K562 (cell line): ENCODE data around the gene FKBP2. TPM values are rescaled to one million over a fixed set of nuclear protein-coding genes. Genes with fewer than 3 reads are reported as not detected.

Experiments used
- AFF4 ChIP-seq: sonication (generic); formaldehyde crosslinking; IDR thresholded peaks from 2 replicates; pipeline ENCODE4 v1.8.0; 2023; ENCODE audit warnings: mild to moderate bottlenecking, missing genetic modification reagents
- CBX1 ChIP-seq: sonication (generic); IDR thresholded peaks from 2 replicates; pipeline ENCODE4 v1.6.1; 2016; ENCODE audit warnings: antibody characterized with exemption, low read depth, mild to moderate bottlenecking
- CTBP1 ChIP-seq: fragments of 450-650 bp; IDR thresholded peaks from 2 replicates; pipeline ENCODE4 v1.6.1; 2016; ENCODE audit warnings: borderline replicate concordance
- CXXC5 ChIP-seq: fragments of 250-450 bp; sonication (Bioruptor Pico); IDR thresholded peaks from 2 replicates; pipeline ENCODE4 v1.8.0; 2022; ENCODE audit warnings: inconsistent platforms, mild to moderate bottlenecking, moderate library complexity
- DIDO1 ChIP-seq: fragments of 450-650 bp; IDR thresholded peaks from 2 replicates; pipeline ENCODE4 v1.6.1; 2016; ENCODE audit warnings: low read depth, missing biosample characterization, missing genetic modification characterization
- DNMT1 ChIP-seq: fragments of 450-650 bp; IDR thresholded peaks from 2 replicates; pipeline ENCODE4 v1.6.1; 2016; ENCODE audit warnings: antibody characterized with exemption, mild to moderate bottlenecking
- GTF2F1 ChIP-seq: IDR thresholded peaks from 2 replicates; pipeline ENCODE4 v1.6.1; 2011; ENCODE audit warnings: low read depth, low read length, improper control_type of control experiment
- IRF1 ChIP-seq: sonication (generic); formaldehyde crosslinking; IDR thresholded peaks from 2 replicates; pipeline ENCODE4 v1.8.0; 2022; ENCODE audit warnings: missing genetic modification reagents, mild to moderate bottlenecking, borderline replicate concordance
- MECOM ChIP-seq: fragments of 250-450 bp; sonication (Bioruptor Pico); IDR thresholded peaks from 2 replicates; pipeline ENCODE4 v1.8.0; 2022; ENCODE audit warnings: inconsistent platforms
- NR1H2 ChIP-seq: sonication (generic); formaldehyde crosslinking; IDR thresholded peaks from 2 replicates; pipeline ENCODE4 v1.4.0; 2020; ENCODE audit warnings: mild to moderate bottlenecking, missing genetic modification reagents
- TAF15 ChIP-seq: fragments of 200-400 bp; formaldehyde crosslinking; IDR thresholded peaks from 2 replicates; pipeline ENCODE4 v1.6.1; 2017; ENCODE audit warnings: mild to moderate bottlenecking, low read depth, low read length, moderate library complexity
- USF2 ChIP-seq: sonication (generic); formaldehyde crosslinking; IDR thresholded peaks from 2 replicates; pipeline ENCODE4 v1.5.0; 2020; ENCODE audit warnings: missing genetic modification reagents
- ZNF133 ChIP-seq: fragments of 250-450 bp; sonication (Bioruptor Pico); IDR thresholded peaks from 2 replicates; pipeline ENCODE4 v1.4.0; 2020; ENCODE audit warnings: mild to moderate bottlenecking
- ZNF146 ChIP-seq: IDR thresholded peaks from one replicate; pipeline ENCODE4 v1.6.1; 2018; ENCODE audit warnings: missing compliant biosample characterization; ENCODE audit not compliant: unreplicated experiment
- ZNF695 ChIP-seq: fragments of 450-650 bp; formaldehyde crosslinking; IDR thresholded peaks from 2 replicates; pipeline ENCODE4 v1.4.0; 2020; ENCODE audit warnings: mild to moderate bottlenecking, moderate library complexity
- polyA plus RNA-seq, 8 experiments: library from polyadenylated mRNA; depleted of rRNA in 4 of 8; stranded (reverse) in 5 of 8; unstranded in 3 of 8; fragments of >200 nt; fragmentation: Nextera tagmentation in 2 of 8; fragmentation: Illumina TruSeq in 1 of 8; extraction: Ambion mirVana in 2 of 8; extraction: Trizol in 1 of 8; gene quantifications; 2 replicates each; pipeline versions ENCODE4 v1.2.1 to v1.2.3, GENCODE V29; 2011 to 2014; ENCODE audit warnings: inconsistent platforms in 1 of 8, missing spikeins in 1 of 8
- total RNA-seq, 7 experiments: library from RNA; depleted of rRNA in 6 of 7; stranded (reverse); fragments of >200 nt in 6 of 7; fragmentation: Illumina TruSeq in 2 of 7; extraction: Trizol in 2 of 7; gene quantifications; 2 replicates each; pipeline versions ENCODE4 v1.2.1 to v1.2.3, GENCODE V29; 2011 to 2021; ENCODE audit warnings: low replicate concordance in 1 of 7
- TF ChIP-seq, protein P1 (sequence below), 2 experiments: fragments of 450-650 bp; conservative IDR thresholded peaks; 2 replicates each; pipeline ENCODE4 v1.6.1; 2017; ENCODE audit warnings: mild to moderate bottlenecking in 2 of 2, moderate library complexity in 2 of 2
- TF ChIP-seq, protein P2 (sequence below): fragments of 450-650 bp; formaldehyde crosslinking; conservative IDR thresholded peaks from 2 replicates; pipeline ENCODE4 v1.4.0; 2022; ENCODE audit warnings: mild to moderate bottlenecking, missing genetic modification characterization
- TF ChIP-seq, protein P3 (sequence below): fragments of 450-650 bp; IDR thresholded peaks from 2 replicates; pipeline ENCODE4 v1.6.1; 2016; ENCODE audit warnings: low read depth, mild to moderate bottlenecking, moderate library complexity

The FKBP2 gene
- total and polyA plus RNA-seq, 9 of the 15 experiments (the other 6 are each of a cell fraction or from before 2014, with no cell fraction given), result 3.5 to 151 (median 58.1) TPM

DNA sequence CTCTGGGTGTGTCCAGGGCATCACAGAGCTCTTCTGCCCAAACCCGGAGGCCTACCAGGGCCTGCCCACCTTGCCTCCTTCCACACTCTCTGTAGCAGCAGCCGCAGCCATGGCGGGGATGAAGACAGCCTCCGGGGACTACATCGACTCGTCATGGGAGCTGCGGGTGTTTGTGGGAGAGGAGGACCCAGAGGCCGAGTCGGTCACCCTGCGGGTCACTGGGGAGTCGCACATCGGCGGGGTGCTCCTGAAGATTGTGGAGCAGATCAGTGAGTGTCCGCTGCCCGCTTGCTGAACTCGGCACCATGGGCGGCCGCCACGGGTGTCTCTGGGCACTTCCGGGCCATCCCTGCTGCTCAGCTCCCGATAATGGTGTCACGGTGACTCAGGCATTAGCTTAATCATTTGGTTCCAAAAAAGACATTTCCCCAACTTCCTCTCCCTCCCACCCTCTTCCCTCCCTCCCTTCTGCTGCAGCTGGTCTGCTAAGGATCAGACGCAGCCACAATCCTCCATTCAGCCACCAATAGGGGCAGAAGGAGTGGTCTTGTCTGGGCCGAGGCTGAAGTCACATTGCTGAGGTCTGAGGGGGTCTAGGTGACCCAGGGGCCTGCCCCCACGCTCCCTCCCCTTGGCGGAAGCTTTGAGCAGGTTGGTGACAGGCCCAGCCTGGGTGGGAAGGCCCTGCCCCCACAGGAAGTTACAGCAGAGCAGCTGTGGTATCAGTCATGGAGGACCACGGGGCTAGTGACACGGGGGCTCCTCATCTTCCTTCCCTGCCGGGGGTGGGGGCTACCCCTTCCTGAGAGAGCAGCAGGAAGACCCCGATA lies 33.4 kb upstream of the FKBP2 start (continued):
- TF ChIP-seq ZNF133 (CRISPR knock-in tag) (no peak), ZNF695 (CRISPR knock-in tag) (no peak), CXXC5 (CRISPR knock-in tag) (peak; percentile 62; the same call in 1 of the 2 replicates), ZNF146 (CRISPR knock-in tag) (no peak), USF2 (CRISPR knock-in tag) (0 out of 2 replicates have a peak, but pooled peaks have one; percentile 10), TAF15 (no peak), CBX1 (no peak), MECOM (no peak), DNMT1 (0 out of 2 replicates have a peak, but pooled peaks have one; percentile 7), DIDO1 (tag) (no peak), GTF2F1 (no peak), AFF4 (peak; percentile 25), NR1H2 (CRISPR knock-in tag) (no peak), CTBP1 (0 out of 2 replicates have a peak, but pooled peaks have one; percentile 30), IRF1 (no peak)
- TF ChIP-seq, protein P1, sequence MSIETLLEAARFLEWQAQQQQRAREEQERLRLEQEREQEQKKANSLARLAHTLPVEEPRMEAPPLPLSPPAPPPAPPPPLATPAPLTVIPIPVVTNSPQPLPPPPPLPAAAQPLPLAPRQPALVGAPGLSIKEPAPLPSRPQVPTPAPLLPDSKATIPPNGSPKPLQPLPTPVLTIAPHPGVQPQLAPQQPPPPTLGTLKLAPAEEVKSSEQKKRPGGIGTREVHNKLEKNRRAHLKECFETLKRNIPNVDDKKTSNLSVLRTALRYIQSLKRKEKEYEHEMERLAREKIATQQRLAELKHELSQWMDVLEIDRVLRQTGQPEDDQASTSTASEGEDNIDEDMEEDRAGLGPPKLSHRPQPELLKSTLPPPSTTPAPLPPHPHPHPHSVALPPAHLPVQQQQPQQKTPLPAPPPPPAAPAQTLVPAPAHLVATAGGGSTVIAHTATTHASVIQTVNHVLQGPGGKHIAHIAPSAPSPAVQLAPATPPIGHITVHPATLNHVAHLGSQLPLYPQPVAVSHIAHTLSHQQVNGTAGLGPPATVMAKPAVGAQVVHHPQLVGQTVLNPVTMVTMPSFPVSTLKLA (conservative IDR thresholded peaks at IDR 0.05), result peak; percentile 79 to 89
- TF ChIP-seq, protein P2, sequence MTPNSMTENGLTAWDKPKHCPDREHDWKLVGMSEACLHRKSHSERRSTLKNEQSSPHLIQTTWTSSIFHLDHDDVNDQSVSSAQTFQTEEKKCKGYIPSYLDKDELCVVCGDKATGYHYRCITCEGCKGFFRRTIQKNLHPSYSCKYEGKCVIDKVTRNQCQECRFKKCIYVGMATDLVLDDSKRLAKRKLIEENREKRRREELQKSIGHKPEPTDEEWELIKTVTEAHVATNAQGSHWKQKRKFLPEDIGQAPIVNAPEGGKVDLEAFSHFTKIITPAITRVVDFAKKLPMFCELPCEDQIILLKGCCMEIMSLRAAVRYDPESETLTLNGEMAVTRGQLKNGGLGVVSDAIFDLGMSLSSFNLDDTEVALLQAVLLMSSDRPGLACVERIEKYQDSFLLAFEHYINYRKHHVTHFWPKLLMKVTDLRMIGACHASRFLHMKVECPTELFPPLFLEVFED, result no peak
- TF ChIP-seq, protein P3, sequence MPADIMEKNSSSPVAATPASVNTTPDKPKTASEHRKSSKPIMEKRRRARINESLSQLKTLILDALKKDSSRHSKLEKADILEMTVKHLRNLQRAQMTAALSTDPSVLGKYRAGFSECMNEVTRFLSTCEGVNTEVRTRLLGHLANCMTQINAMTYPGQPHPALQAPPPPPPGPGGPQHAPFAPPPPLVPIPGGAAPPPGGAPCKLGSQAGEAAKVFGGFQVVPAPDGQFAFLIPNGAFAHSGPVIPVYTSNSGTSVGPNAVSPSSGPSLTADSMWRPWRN, result no peak
